Left lung (tissue), 10 donors: ENCODE data around the gene PRKCE. TPM values are rescaled to one million over a fixed set of nuclear protein-coding genes. Genes with fewer than 3 reads are reported as not detected.
"Not testable (repeated sequence)": the region's sequence is repeated elsewhere in the genome, so short reads cannot be mapped to it uniquely, and the experiment has no call there.

Experiments used
- ATAC-seq: fragments of 200-7000 bp; cut with Tn5 transposase; one replicate; pipeline ENCODE4 v1.9.1; 2020; ENCODE audit warnings: moderate library complexity
- DNase-seq, 4 donors: peaks; one replicate each; pipeline ENCODE4 v3.0.0-alpha.2; 2013 to 2020
- H3K27ac ChIP-seq, 2 donors: fragments of 200-600 bp; sonication (generic) in 1 of 2; one replicate each; pipeline versions ENCODE4 v1.5.0 to v1.8.0; 2020 to 2021
- H3K27me3 ChIP-seq, 2 donors: fragments of 200-600 bp; sonication (generic) in 1 of 2; one replicate each; pipeline versions ENCODE4 v1.5.0 to v1.8.0; 2020 to 2021
- H3K36me3 ChIP-seq, 2 donors: fragments of 200-600 bp; sonication (generic) in 1 of 2; one replicate each; pipeline versions ENCODE4 v1.5.0 to v1.8.0; 2020 to 2021
- H3K4me1 ChIP-seq, 2 donors: fragments of 200-600 bp; one replicate each; pipeline ENCODE4 v1.8.0; 2021
- H3K4me3 ChIP-seq, 2 donors: fragments of 200-600 bp; sonication (generic) in 1 of 2; one replicate each; pipeline versions ENCODE4 v1.5.0 to v1.8.0; 2020 to 2021; ENCODE audit warnings: mild to moderate bottlenecking in 1 of 2
- H3K9me3 ChIP-seq, 2 donors: fragments of 200-600 bp; sonication (generic) in 1 of 2; one replicate each; pipeline versions ENCODE4 v1.5.0 to v1.8.0; 2020 to 2021
- intact Hi-C, 2 donors: fragments of 100-400 bp; cut with DNase I; formaldehyde crosslinking; loops; one replicate each; pipeline versions ENCODE4 v1.11.2 to v1.14.2; 2022
- polyA plus RNA-seq, 6 donors: library from polyadenylated mRNA; unstranded; fragments of 120-200 nt; gene quantifications; one replicate each; pipeline ENCODE4 v1.2.1, GENCODE V29; 2013; ENCODE audit not compliant: insufficient read length in 6 of 6
- total RNA-seq, 2 donors: library from RNA; stranded (reverse); fragmentation: NEBNext Ultra II Directional; extraction: Animal tissue kit (Norgen Biotek cat#: 25700); gene quantifications; one replicate each; pipeline ENCODE4 v1.2.1, GENCODE V29; 2021
- TF ChIP-seq, protein P1 (sequence below), 2 donors: fragments of 200-600 bp; sonication (generic) in 1 of 2; IDR thresholded peaks; one replicate each; pipeline versions ENCODE4 v1.5.0 to v1.8.0; 2021; ENCODE audit warnings: antibody characterized with exemption in 2 of 2
- donor health status: DM: no; HTN: yes; CAD: no.
- donor health status: DM: no; HTN: no; CAD: no.

PRKCE gene
- total and polyA plus RNA-seq, 8 donors, result 12.0 to 56.9 (median 14.7) TPM

DNA sequence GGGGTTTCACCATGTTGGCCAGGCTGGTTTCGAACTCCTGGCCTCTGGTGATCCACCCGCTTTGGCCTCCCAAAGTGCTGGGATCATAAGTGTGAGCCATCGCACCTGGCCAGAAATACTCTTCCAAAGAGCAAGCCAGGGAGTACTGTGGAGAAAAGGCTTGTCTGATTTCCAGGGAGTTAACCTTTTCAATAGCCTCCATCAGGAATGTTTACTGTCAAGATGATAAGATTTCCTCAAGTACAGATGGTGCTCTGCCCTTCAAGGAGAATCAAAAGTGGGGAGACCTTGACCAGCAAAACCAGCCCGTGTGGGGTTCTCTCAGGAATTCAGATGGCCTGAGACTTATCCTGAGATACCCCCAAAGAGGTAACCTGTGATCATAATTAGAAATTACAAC, 237.2 kb downstream of the PRKCE start:
- Histone ChIP-seq H3K36me3 (no peaks in the 10 kb centered on the region), H3K9me3 (no peaks in the 10 kb centered on the region), H3K4me3 (no peak overlapping the region), H3K4me1 (peaks cover 66 to 100% of the 10 kb centered on the region in 2 donors), H3K27ac (peak overlapping the region; percentile 54 to 95), H3K27me3 (no peaks in the 10 kb centered on the region)
- TF ChIP-seq, protein P1, sequence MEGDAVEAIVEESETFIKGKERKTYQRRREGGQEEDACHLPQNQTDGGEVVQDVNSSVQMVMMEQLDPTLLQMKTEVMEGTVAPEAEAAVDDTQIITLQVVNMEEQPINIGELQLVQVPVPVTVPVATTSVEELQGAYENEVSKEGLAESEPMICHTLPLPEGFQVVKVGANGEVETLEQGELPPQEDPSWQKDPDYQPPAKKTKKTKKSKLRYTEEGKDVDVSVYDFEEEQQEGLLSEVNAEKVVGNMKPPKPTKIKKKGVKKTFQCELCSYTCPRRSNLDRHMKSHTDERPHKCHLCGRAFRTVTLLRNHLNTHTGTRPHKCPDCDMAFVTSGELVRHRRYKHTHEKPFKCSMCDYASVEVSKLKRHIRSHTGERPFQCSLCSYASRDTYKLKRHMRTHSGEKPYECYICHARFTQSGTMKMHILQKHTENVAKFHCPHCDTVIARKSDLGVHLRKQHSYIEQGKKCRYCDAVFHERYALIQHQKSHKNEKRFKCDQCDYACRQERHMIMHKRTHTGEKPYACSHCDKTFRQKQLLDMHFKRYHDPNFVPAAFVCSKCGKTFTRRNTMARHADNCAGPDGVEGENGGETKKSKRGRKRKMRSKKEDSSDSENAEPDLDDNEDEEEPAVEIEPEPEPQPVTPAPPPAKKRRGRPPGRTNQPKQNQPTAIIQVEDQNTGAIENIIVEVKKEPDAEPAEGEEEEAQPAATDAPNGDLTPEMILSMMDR (IDR thresholded peaks at IDR 0.05), result no peak
- intact Hi-C loops, result no loop called here
- ATAC-seq (no peak), DNase-seq (no peak)

DNA sequence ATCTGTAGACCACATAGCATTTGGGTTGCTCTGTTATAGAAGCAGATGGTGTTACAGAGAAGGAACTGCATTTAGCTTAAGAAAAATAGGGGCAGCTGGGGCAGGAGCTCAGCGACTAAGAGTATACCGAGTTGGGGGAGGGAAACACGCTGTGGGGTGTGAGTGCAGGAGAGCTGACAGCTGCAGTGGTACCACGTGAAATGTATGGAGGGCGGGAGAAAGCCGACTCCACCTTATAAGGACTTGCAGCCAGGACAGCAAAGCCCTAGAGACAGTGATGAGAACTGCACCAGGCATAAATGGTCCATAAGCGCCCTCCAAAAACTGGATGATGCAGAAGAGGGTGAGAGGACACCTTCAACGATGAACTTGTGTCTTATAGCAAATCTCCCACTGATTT, 237.6 kb downstream of the PRKCE start:
- H3K4me1 ChIP-seq, result peaks cover 62 to 100% of the 10 kb centered on the region in 2 donors
- intact Hi-C loops, result no loop called here
- TF ChIP-seq, protein P1 (IDR thresholded peaks at IDR 0.05), result peak in 1 of 2 donors; percentile 21
- H3K36me3 ChIP-seq, result no peaks in the 10 kb centered on the region
- ATAC-seq, result peak; percentile 42
- peak overlapping the region; percentile 54 to 95 for H3K27ac ChIP-seq
- peak in 2 of 4 donors; percentile 71 to 79 for DNase-seq
- H3K4me3 ChIP-seq, result no peak overlapping the region
- H3K9me3 ChIP-seq, result no peaks in the 10 kb centered on the region
- H3K27me3 ChIP-seq, result no peaks in the 10 kb centered on the region

DNA sequence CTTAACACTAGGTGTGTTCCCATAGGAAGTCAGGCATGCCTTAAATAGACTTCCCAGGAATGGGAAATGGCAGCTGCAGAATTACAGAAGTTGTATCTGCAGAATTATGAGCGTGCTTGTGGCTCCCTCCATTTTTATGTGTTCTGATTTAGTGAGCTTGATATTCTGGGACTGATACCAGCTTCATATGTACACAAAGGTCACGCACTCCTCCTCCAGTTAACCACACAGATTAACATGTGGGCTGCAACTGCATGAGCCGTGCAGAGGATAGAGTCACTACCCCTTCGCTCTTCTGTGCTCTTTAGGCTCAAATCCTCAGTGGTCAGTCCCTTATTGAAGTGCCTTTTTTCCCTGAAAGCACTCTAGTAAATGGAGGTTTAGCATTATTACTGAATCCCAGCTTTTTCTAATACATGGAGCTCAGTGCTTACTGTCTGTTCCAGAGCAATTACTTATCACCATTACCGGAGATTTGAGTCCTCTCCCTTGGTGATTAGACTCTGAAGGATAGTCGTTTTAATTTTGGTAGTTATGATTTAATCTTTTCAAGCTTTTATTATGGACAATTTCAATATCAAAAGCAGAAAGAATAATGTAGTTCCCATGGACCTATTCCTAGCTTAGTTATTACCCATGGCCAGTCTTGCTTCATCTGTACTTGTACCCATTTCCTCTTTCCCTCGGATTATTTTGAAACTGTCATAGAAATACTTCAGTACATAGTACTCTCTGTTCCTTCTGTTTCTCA, 238.3 kb downstream of the PRKCE start:
- TF ChIP-seq, protein P1 (IDR thresholded peaks at IDR 0.05), result no peak
- Histone ChIP-seq H3K27me3 (no peaks in the 10 kb centered on the region), H3K4me1 (peaks cover 55 to 100% of the 10 kb centered on the region in 2 donors), H3K36me3 (no peaks in the 10 kb centered on the region), H3K27ac (peak overlapping the region; percentile 54 to 95), H3K9me3 (no peaks in the 10 kb centered on the region), H3K4me3 (no peak overlapping the region)
- ATAC-seq (peak; percentile 4), DNase-seq (no peak)
- intact Hi-C loops, result no loop called here

DNA sequence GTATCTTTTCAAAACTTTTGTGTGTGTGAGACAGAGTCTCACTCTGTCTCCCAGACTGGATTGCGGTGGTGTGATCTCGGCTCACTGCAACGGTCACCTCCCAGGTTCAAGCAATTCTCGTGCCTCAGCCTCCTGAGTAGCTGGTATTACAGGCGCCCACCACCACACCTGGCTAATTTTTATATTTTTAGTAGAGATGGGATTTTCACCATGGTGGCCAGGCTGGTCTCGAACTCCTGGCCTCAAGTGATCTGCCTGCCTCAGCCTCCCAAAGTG, 238.8 kb downstream of the PRKCE start:
- H3K9me3 ChIP-seq, ATAC-seq, DNase-seq, H3K27me3 ChIP-seq, intact Hi-C loops, H3K36me3 ChIP-seq, H3K4me3 ChIP-seq: not testable (repeated sequence)
- H3K27ac ChIP-seq, result peak overlapping the region; percentile 37 to 95
- peaks cover 51 to 100% of the 10 kb centered on the region in 2 donors for H3K4me1 ChIP-seq

DNA sequence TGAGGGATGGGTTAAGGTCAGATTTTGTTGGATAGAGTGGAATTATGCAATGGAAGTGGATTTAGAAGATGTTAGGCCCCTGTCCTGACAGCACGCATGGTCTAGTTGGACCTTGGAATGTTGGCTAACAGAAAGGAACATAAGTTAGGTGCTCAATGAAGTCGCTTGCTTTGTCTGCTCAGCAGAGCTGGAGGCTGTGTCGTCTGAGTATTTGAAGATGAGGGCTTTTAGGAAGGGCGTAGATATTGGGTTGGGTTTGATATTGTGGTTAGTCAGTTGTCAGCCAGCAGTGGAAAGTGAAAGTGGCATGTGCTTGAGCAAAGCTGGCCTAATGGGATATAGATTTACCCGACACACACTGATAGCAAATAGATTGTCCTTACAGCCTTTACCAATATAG, 239.3 kb downstream of the PRKCE start:
- TF ChIP-seq, protein P1 (IDR thresholded peaks at IDR 0.05), result no peak
- H3K4me1 ChIP-seq, result peaks cover 46 to 100% of the 10 kb centered on the region in 2 donors
- H3K27ac ChIP-seq, result peak overlapping the region; percentile 37 to 95
- no peaks in the 10 kb centered on the region for H3K9me3 ChIP-seq
- ATAC-seq (peak; percentile 1), DNase-seq (no peak)
- H3K4me3 ChIP-seq, result no peak overlapping the region
- intact Hi-C loops, result no loop called here
- no peaks in the 10 kb centered on the region for H3K27me3 ChIP-seq
- H3K36me3 ChIP-seq, result no peaks in the 10 kb centered on the region
